ENCODE measurements around the gene PRDM16.

PRDM16 gene

GRCh38 chr1:3438661-3439180 is 369.7 kb downstream of the PRDM16 start:
- ATAC-seq = no peak
- TF ChIP-seq GLIS3 (CRISPR knock-in tag; IDR thresholded peaks at IDR 0.05) (no peak), TCF4 (CRISPR knock-in tag; IDR thresholded peaks at IDR 0.05; ENCODE audit: borderline replicate concordance) (no peak), PATZ1 (CRISPR knock-in tag; IDR thresholded peaks at IDR 0.05; ENCODE audit: borderline replicate concordance) (no peak), PPARA (CRISPR knock-in tag; IDR thresholded peaks at IDR 0.05; ENCODE audit: borderline replicate concordance) (no peak), ISL1 (CRISPR knock-in tag; IDR thresholded peaks at IDR 0.05) (no peak), ZFP3 (CRISPR knock-in tag; IDR thresholded peaks at IDR 0.05) (no peak), BACH2 (CRISPR knock-in tag; IDR thresholded peaks at IDR 0.05; ENCODE audit: borderline replicate concordance) (no peak), CSDC2 (CRISPR knock-in tag; IDR thresholded peaks at IDR 0.05) (no peak), CREB5 (CRISPR knock-in tag; IDR thresholded peaks at IDR 0.05; ENCODE audit: low read depth) (no peak), SNAI2 (CRISPR knock-in tag; IDR thresholded peaks at IDR 0.05) (no peak), ZNF70 (CRISPR knock-in tag; IDR thresholded peaks at IDR 0.05) (no peak), ZFP30 (CRISPR knock-in tag; IDR thresholded peaks at IDR 0.05) (no peak), TOX (CRISPR knock-in tag; IDR thresholded peaks at IDR 0.05; ENCODE audit: borderline replicate concordance) (no peak), ZC3H10 (CRISPR knock-in tag; IDR thresholded peaks at IDR 0.05) (no peak), OSR1 (CRISPR knock-in tag; IDR thresholded peaks at IDR 0.05) (no peak), POU6F1 (CRISPR knock-in tag; IDR thresholded peaks at IDR 0.05; ENCODE audit: borderline replicate concordance, low read depth) (no peak), ARNTL (CRISPR knock-in tag; IDR thresholded peaks at IDR 0.05; ENCODE audit: borderline replicate concordance, low read depth) (no peak), ESRRG (CRISPR knock-in tag; IDR thresholded peaks at IDR 0.05) (no peak), RARB (CRISPR knock-in tag; IDR thresholded peaks at IDR 0.05) (no peak)

GRCh38 chr1:3439346-3440299 is 370.6 kb downstream of the PRDM16 start:
- ATAC-seq = no peak
- TF ChIP-seq BACH2 (CRISPR knock-in tag; IDR thresholded peaks at IDR 0.05; ENCODE audit: borderline replicate concordance) = no peak
- no peak for TF ChIP-seq ZNF565 (CRISPR knock-in tag; conservative IDR thresholded peaks at IDR 0.05; ENCODE audit: low read depth)
- no peak for TF ChIP-seq TSHZ2 (CRISPR knock-in tag; IDR thresholded peaks at IDR 0.05)
- TF ChIP-seq ZFP30 (CRISPR knock-in tag; IDR thresholded peaks at IDR 0.05) = no peak
- TF ChIP-seq OSR1 (CRISPR knock-in tag; IDR thresholded peaks at IDR 0.05) = no peak
- TF ChIP-seq ZFP3 (CRISPR knock-in tag; IDR thresholded peaks at IDR 0.05) = no peak
- no peak for TF ChIP-seq CSDC2 (CRISPR knock-in tag; IDR thresholded peaks at IDR 0.05)
- TF ChIP-seq TCF4 (CRISPR knock-in tag; IDR thresholded peaks at IDR 0.05; ENCODE audit: borderline replicate concordance) = no peak
- TF ChIP-seq CSRNP3 (CRISPR knock-in tag; IDR thresholded peaks at IDR 0.05) = no peak
- TF ChIP-seq RARB (CRISPR knock-in tag; IDR thresholded peaks at IDR 0.05) = no peak
- TF ChIP-seq GLIS3 (CRISPR knock-in tag; IDR thresholded peaks at IDR 0.05) = no peak
- TF ChIP-seq ZNF70 (CRISPR knock-in tag; IDR thresholded peaks at IDR 0.05) = no peak
- TF ChIP-seq ARNTL (CRISPR knock-in tag; IDR thresholded peaks at IDR 0.05; ENCODE audit: borderline replicate concordance, low read depth) = no peak
- no peak for TF ChIP-seq PATZ1 (CRISPR knock-in tag; IDR thresholded peaks at IDR 0.05; ENCODE audit: borderline replicate concordance)
- TF ChIP-seq POU6F1 (CRISPR knock-in tag; IDR thresholded peaks at IDR 0.05; ENCODE audit: borderline replicate concordance, low read depth) = no peak
- no peak for TF ChIP-seq ZC3H10 (CRISPR knock-in tag; IDR thresholded peaks at IDR 0.05)
- TF ChIP-seq TOX (CRISPR knock-in tag; IDR thresholded peaks at IDR 0.05; ENCODE audit: borderline replicate concordance) = no peak
- no peak for TF ChIP-seq ESRRG (CRISPR knock-in tag; IDR thresholded peaks at IDR 0.05)
